Glomerular visceral epithelial cell (primary cell): ENCODE results near the gene CTCFL.
"Not testable (repeated sequence)": the region's sequence is repeated elsewhere in the genome, so short reads cannot be mapped to it uniquely, and the experiment has no call there.

Experiments used
- DNase-seq: peaks from one replicate; pipeline ENCODE4 v3.0.0-alpha.2; 2016; ENCODE audit errors: extremely low spot score

CTCFL gene

GRCh38 chr20:57508831-57509230 is 16.1 kb downstream of the CTCFL start:
- no peak for DNase-seq

- no peak for DNase-seq
These were observed 16.6 kb downstream of the CTCFL start for GRCh38 chr20:57508381-57508780.

DNA sequence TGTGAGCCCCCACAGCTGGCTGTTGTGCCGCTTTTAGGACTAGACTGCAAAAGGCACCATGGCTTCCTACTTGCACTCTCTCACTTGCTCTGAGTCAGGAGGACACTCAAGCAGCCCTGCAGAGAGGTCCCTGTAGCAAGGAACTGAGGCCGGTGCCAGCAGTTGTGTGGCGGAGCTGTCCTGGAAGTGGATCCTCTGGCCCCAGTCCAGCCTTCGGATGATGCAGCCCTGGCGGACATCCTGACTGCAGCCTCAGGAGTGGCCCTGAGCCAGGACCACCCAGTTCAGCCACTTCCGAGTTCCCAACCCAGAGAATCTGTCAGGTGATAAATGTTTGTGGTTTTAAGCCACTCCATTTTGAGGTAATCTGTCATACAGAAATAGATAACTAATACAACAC is 17.5 kb downstream of the CTCFL start:
- peak; percentile 17 for DNase-seq

GRCh38 chr20:57505979-57506378 is 19.0 kb downstream of the CTCFL start:
- no peak for DNase-seq

DNA sequence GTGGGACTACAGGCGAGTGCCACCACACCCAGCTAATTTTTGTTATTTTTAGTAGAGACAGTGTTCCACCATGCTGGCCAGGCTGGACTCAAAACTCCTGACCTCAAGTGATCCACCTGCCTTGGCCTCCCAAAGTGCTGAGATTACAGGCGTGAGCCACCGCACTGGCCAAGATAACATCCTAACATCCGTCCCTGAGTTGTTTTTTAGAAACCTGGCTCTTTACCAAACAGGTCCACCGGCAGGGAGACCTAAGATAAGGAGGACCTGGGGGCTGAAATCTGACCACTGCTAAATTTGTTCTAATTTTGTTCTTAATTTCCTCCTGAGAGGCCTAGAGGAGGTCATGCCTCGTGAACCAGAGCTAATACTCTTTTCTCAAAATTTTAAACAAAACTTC is 20.5 kb downstream of the CTCFL start:
- DNase-seq: no peak

DNA sequence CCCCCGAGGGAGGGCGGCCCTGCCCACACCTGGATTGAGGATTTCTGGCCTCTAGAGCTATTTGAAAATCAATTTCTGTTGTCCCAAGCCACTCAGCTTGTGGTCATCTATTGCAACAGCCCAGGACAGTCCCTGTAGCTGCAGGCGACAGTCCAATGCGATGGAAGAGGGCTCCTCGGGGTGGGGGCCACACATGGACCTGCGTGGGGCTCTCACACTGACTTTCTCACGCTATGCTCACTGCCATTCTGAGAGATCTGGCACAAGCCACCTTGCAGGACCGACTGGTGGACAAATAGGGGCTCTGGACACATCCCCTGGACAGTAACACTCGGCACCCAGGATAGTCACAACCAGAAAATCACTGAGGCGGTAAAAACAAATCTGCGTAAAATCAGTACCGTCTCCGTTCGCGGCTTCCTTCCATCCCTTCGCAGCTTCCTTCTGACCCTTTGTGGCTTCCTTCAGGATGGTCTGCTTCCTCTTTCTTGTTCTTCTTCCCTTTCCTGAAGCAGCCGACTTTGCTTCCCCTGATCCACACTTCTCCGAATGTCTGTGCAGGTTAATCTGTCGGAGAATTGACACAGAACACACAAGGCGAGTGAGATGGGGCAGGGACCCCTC is 21.8 kb downstream of the CTCFL start:
- no peak for DNase-seq

DNA sequence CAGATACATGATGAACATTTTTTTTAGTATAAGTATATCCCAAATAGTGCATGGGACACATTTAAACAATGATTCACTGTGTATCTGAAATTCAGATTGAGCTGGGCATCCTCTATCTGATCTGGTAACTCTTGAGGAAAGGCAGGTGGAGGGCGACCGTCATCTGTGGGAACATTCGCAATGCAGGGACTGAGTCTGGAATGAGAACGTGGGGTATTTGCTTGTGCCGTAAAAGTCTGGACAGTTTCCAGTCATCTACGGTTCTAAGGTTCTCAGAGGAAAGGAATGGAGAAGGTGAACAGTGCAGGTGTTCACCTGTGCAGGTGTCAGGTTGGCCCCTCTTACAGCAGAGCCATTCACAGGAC is 22.6 kb downstream of the CTCFL start:
- DNase-seq: no peak

GRCh38 chr20:57501461-57502335 is 23.2 kb downstream of the CTCFL start:
- no peak for DNase-seq

DNA sequence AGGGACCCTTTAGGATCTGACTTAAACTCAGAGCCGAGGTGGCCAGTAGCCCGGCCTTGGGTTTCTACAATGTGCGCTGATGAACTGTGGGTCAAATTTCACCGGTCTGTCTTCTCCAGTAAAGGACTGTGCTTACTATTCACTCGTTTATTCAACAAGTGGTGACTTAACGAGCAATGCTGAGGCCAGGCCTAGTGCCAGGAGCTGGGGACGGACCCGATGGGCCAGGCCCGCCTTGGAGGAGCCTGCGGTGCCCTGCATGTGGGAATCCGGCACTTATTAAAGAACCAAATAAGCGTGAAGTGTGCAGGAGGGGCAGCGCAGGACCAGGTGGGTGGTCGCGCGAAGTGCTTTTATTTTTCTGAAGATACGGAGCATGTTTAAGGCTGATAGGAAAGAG is 24.0 kb downstream of the CTCFL start:
- no peak for DNase-seq

GRCh38 chr20:57500235-57500634 is 24.7 kb downstream of the CTCFL start:
- no peak for DNase-seq

DNA sequence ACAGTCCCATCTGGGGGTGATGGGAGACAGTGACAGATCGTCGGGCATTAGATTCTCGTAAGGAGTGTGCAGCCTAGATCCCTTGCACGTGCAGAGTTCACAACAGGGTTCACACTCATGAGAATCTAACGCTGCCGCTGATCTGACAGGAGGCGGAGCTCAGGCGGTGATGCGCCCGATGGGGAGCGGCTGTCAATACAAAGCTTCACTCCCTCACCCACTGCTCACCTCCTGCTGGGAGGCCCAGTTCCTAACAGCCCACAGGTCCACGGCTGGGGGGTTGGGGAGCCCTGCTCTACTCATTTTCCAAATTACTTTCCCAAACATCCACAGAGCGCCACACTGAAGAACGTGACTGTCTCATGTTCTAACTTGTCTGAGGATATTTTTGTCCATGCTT is 25.3 kb downstream of the CTCFL start:
- no peak for DNase-seq

- peak; percentile 30 for DNase-seq
These were observed 26.2 kb downstream of the CTCFL start for GRCh38 chr20:57498425-57499400.

GRCh38 chr20:57496592-57496991 is 28.3 kb downstream of the CTCFL start:
- DNase-seq: no peak

GRCh38 chr20:57495978-57496377 is 29.0 kb downstream of the CTCFL start:
- DNase-seq: no peak

- DNase-seq: no peak
These were observed 31.8 kb downstream of the CTCFL start for GRCh38 chr20:57493091-57493615.

DNA sequence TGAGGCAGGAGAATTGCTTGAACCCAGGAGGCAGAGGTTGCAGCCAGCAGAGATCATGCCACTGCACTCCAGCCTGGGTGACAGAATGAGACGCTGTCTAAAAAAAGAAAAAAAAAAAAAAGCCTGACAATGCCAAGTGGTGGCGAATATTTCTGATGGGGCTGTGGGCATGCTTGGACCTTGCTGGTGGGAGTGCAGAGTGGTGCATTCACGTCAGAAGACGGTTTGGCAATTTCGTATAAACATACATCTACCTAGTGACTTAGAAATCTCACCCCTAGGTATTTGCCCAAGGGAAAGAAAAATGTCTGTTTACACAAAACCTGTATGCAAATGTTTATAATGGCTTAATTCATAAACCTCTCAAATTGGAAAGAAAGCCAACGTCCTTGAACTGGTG is 33.6 kb downstream of the CTCFL start:
- no peak for DNase-seq

DNA sequence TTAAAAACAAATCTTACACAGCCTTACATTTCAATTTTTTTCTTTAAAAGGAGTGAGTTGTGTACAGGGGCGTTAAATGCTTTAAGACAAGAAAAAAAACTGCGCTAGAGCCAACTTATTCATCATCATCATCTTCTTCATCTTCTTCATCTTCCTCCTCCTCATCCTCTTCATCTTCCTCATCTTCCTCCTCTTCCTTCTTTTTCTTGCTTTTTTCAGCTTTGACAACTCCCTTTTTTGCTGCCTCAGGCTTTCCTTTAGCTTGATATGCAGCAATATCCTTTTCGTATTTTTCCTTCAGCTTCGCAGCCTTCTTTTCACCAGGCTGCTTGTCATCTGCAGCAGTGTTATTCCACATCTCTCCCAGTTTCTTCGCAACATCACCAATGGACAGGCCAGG is 36.7 kb downstream of the CTCFL start:
- not testable (repeated sequence) for DNase-seq

DNA sequence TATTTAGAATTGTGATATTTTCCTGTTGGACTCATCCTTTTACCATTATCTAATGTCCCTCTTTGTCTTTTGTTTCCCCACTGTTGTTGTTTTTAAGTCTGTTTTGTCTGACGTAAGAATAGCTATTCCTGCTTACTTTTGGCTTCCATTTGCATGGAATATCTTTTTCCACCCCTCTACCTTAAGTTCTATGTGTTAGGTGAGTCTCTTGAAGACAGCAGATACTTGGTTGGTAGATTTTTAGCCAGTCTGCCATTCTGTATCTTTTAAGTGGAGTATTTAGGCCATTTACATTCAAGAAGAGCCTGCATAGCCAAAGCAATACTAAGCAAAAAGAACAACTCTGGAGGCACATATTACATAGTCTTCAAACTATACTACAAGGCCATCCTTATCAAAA is 39.2 kb downstream of the CTCFL start:
- no peak for DNase-seq

DNA sequence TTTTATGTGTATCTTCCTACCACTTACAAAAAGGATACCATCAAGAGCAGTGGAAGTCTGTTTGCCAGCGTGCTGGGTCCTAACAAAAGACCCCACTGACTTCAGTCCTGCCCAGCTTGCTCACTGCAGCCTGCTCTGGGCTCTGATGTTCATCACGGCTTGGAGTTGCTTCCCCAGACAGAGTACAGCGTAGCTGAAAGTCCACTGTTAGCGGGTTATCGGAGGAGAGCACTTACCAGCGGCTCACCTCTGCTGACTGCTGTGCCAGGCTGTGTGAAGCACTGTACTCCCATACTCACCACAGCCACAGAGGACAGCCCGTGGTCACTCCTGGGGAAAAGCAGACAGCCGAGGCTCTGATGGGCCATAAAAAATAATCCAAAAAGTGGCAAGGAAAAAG is 40.2 kb downstream of the CTCFL start:
- no peak for DNase-seq

GRCh38 chr20:57483287-57484050 is 41.5 kb downstream of the CTCFL start:
- no peak for DNase-seq

- no peak for DNase-seq
These were observed 42.1 kb downstream of the CTCFL start for GRCh38 chr20:57482796-57483195.
